Measurements from ENCODE around the gene ISG20L2.

The ISG20L2 gene

GRCh38 chr1:156684227-156684782, 44.3 kb downstream of the ISG20L2 start:
- DNase-seq, result peak; percentile 41

GRCh38 chr1:156682166-156682890, 46.2 kb downstream of the ISG20L2 start:
- no peak for DNase-seq

GRCh38 chr1:156681196-156681960, 47.2 kb downstream of the ISG20L2 start:
- DNase-seq, result no peak

GRCh38 chr1:156680056-156680455, 48.5 kb downstream of the ISG20L2 start:
- no peak for DNase-seq

- peak; percentile 62 for DNase-seq
Measured at GRCh38 chr1:156677616-156678596, 50.7 kb downstream of the ISG20L2 start.

GRCh38 chr1:156676820-156677615, 51.5 kb downstream of the ISG20L2 start, which contains the start of gene NES:
NES (minus strand) TSS chr1:156677407; CDS start chr1:156677264, 143 bp downstream.
- no peak for DNase-seq

GRCh38 chr1:156676114-156676819, 52.3 kb downstream of the ISG20L2 start:
- no peak for DNase-seq

GRCh38 chr1:156675210-156676113, 53.1 kb downstream of the ISG20L2 start:
- no peak for DNase-seq

GRCh38 chr1:156673387-156674121, 55.0 kb downstream of the ISG20L2 start:
- peak; percentile 9 for DNase-seq

Measured in MV-4-11 (cell line).